ENCODE measurements around the gene PLCB1.

DNA sequence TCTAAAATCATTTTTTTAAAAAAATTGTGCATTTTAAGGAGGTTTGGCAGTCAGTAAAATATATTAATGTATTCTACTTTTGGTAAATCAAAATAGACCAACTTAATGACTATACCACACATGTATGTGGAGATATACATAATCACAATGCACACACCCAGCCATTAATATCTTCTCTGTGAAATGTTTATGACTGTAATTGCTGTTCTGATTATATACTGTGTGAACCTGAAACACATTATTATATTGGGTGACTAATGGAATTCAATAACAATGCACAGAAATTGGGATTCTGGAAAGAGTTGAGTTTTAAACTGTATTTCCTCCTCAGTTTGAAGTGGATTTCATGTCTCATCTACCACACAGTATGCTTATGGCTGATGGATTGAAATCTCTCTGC is 233.6 kb downstream of the PLCB1 start:
- TF ChIP-seq POLR2A (IDR thresholded peaks at IDR 0.05; ENCODE audit: low read length) (no peak), GATA1 (IDR thresholded peaks at IDR 0.05; ENCODE audit: low read depth, low read length) (no peak)
